NCI-H187 treated with DMSO at 0.1 percent for 48 hours (cell line): ENCODE results near the gene CRIM1.

ENCODE experiments used
- DNase-seq: peaks from one replicate; lab custom pipeline; 2025; lab: John Stamatoyannopoulos, UW

The CRIM1 gene

GRCh38 chr2:36396878-36397539, 41.4 kb downstream of the CRIM1 start:
- no peak for DNase-seq

- no peak for DNase-seq
These were observed 42.3 kb downstream of the CRIM1 start for GRCh38 chr2:36397728-36398413.

- DNase-seq: no peak
These were observed 43.5 kb downstream of the CRIM1 start for GRCh38 chr2:36399050-36399449.

- no peak for DNase-seq
These were observed 48.2 kb downstream of the CRIM1 start for GRCh38 chr2:36403675-36404230.

GRCh38 chr2:36404318-36404717, 48.7 kb downstream of the CRIM1 start:
- DNase-seq: no peak

GRCh38 chr2:36404754-36405153, 49.2 kb downstream of the CRIM1 start:
- DNase-seq: no peak

GRCh38 chr2:36405183-36405582, 49.6 kb downstream of the CRIM1 start:
- no peak for DNase-seq

GRCh38 chr2:36406296-36406695, 50.7 kb downstream of the CRIM1 start:
- DNase-seq: no peak

GRCh38 chr2:36407413-36407812, 51.8 kb downstream of the CRIM1 start:
- DNase-seq: no peak

GRCh38 chr2:36408198-36408703, 52.7 kb downstream of the CRIM1 start:
- DNase-seq: no peak

GRCh38 chr2:36409335-36409734, 53.8 kb downstream of the CRIM1 start:
- DNase-seq: no peak

- no peak for DNase-seq
These were observed 54.4 kb downstream of the CRIM1 start for GRCh38 chr2:36409935-36410334.

GRCh38 chr2:36410681-36411080, 55.1 kb downstream of the CRIM1 start:
- DNase-seq: no peak

- no peak for DNase-seq
These were observed 56.4 kb downstream of the CRIM1 start for GRCh38 chr2:36411962-36412444.

GRCh38 chr2:36413218-36413617, 57.6 kb downstream of the CRIM1 start:
- no peak for DNase-seq

GRCh38 chr2:36414307-36414706, 58.7 kb downstream of the CRIM1 start:
- DNase-seq: no peak

- no peak for DNase-seq
These were observed 59.9 kb downstream of the CRIM1 start for GRCh38 chr2:36415381-36416022.

- no peak for DNase-seq
These were observed 61.0 kb downstream of the CRIM1 start for GRCh38 chr2:36416370-36417165.

GRCh38 chr2:36420569-36421181, 65.1 kb downstream of the CRIM1 start:
- no peak for DNase-seq

- DNase-seq: no peak
These were observed 65.8 kb downstream of the CRIM1 start for GRCh38 chr2:36421379-36421778.

GRCh38 chr2:36423172-36423571, 67.6 kb downstream of the CRIM1 start:
- peak; percentile 47 for DNase-seq
